ENCODE measurements around the gene PDE1C.

PDE1C gene

DNA sequence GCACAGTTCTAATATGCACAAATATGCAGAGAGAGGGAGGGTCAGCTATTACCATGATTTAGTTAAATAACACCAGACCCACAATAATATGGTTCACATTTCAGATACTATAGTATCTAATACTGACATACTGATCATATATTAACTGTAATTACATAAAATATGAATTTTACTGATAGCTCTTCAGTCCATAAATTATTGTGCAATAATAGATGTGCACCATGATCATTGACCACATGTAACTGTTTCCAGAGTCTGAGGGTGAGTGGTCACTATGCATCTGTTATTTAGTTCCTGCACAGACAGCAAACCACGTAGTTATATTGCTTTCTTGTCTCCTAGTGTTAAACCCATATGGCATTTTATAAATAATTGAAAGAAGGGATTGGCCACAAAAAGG is 353.9 kb downstream of the PDE1C start:
- ChIA-PET CTCF (no interaction called here), POLR2A (no interaction called here)
- DNase-seq (ENCODE audit: extremely low spot score), result no peak
- no peak for TF ChIP-seq BHLHE40 (IDR thresholded peaks at IDR 0.05; ENCODE audit: borderline replicate concordance)

DNA sequence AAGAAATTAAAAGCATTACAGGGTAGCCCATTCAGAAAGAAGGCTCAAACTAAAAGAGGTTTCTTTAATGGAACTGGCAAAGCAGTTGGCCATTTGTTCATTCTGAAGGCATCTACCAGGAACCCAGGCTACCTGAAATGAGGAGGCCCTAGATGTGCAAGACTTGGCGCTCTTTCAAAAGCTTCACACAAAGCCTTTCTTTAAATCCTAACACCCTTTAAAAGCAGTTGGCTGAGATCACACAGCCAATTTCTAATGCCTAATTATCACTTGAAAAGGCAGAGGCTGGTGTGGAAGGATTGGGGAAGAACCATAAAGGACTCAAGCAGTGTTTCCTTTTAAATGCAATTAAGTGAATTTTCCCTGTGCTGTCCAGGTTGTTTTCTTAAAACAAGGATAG is 360.0 kb downstream of the PDE1C start:
- CTCF ChIA-PET, result no interaction called here
- TF ChIP-seq SUZ12 (IDR thresholded peaks at IDR 0.05) (no peak), FOXK2 (IDR thresholded peaks at IDR 0.05) (no peak), ARNT (IDR thresholded peaks at IDR 0.05) (no peak), L3MBTL2 (conservative IDR thresholded peaks at IDR 0.05) (no peak), FOXM1 (IDR thresholded peaks at IDR 0.05; ENCODE audit: borderline replicate concordance) (no peak), CTBP1 (IDR thresholded peaks at IDR 0.05; ENCODE audit: borderline replicate concordance) (no peak)
- TF ChIP-seq, protein P1, sequence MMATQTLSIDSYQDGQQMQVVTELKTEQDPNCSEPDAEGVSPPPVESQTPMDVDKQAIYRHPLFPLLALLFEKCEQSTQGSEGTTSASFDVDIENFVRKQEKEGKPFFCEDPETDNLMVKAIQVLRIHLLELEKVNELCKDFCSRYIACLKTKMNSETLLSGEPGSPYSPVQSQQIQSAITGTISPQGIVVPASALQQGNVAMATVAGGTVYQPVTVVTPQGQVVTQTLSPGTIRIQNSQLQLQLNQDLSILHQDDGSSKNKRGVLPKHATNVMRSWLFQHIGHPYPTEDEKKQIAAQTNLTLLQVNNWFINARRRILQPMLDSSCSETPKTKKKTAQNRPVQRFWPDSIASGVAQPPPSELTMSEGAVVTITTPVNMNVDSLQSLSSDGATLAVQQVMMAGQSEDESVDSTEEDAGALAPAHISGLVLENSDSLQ (IDR thresholded peaks at IDR 0.05), result no peak
- POLR2A ChIA-PET, result no interaction called here
- no peak for DNase-seq (ENCODE audit: extremely low spot score)

GRCh38 chr7:31707089-31707488 is 363.1 kb downstream of the PDE1C start:
- ChIA-PET POLR2A (no interaction called here), CTCF (interaction anchor here (1.0 kb wide), 1 partner anchor 11 kb away, joined by 3 read pairs; no protein-coding TSS in a partner anchor)
- no peak for DNase-seq (ENCODE audit: extremely low spot score)
- no peak for TF ChIP-seq FOXA1 (IDR thresholded peaks at IDR 0.05)
- no peak for TF ChIP-seq L3MBTL2 (conservative IDR thresholded peaks at IDR 0.05)
- TF ChIP-seq FOXK2 (IDR thresholded peaks at IDR 0.05), result no peak
- no peak for TF ChIP-seq TARDBP (IDR thresholded peaks at IDR 0.05)
- no peak for TF ChIP-seq CTBP1 (IDR thresholded peaks at IDR 0.05; ENCODE audit: borderline replicate concordance)
- TF ChIP-seq FOXM1 (IDR thresholded peaks at IDR 0.05; ENCODE audit: borderline replicate concordance), result no peak
- no peak for TF ChIP-seq SUZ12 (IDR thresholded peaks at IDR 0.05)
- no peak for TF ChIP-seq LEF1 (IDR thresholded peaks at IDR 0.05; ENCODE audit: borderline replicate concordance)
- TF ChIP-seq SP1 (IDR thresholded peaks at IDR 0.05), result no peak
- TF ChIP-seq ELF4 (IDR thresholded peaks at IDR 0.05), result no peak
- TF ChIP-seq ZNF384 (IDR thresholded peaks at IDR 0.05), result no peak
- TF ChIP-seq BHLHE40 (IDR thresholded peaks at IDR 0.05; ENCODE audit: borderline replicate concordance), result no peak

DNA sequence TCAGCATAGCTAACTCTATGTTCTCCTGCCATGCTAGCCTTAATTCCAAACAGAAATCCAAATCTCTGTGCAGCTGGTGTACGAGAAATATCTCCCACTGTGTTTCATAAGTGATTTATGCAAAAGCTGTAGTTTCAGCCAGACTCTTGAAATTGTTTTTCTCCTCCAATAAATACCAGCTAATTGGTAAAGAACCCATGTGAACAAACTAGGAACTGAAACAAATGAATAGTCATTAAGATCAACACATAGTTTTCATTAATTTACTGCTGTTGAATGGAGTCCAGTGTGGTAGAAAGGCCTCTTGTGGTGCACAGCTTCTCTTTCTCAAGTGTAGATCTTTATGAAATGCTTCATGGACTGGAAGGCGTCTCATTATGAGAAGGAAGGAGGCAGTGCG is 364.8 kb downstream of the PDE1C start:
- TF ChIP-seq FOXA1 (IDR thresholded peaks at IDR 0.05), result no peak
- CTCF ChIA-PET, result no interaction called here
- POLR2A ChIA-PET, result no interaction called here
- no peak for DNase-seq (ENCODE audit: extremely low spot score)

DNA sequence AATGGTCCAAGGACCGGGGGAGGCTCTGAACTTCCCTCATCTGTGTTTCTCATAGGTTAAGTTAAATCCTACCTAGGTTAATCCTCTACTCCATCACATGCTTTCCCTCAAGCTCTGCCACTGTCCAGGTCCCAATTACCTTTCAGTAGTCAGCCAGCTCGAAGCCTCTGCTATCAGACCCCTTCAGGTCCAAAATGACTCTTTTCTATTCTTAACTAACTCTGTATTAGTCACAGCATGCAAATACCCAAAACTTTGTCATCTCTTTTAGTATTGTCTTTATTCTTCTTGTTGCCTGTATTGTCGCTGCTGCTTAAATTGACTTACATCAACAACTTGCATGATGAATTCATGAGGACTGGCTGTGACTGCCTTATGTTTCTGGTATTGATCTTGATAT is 367.9 kb downstream of the PDE1C start:
- no peak for TF ChIP-seq ZNF384 (IDR thresholded peaks at IDR 0.05)
- no peak for TF ChIP-seq BHLHE40 (IDR thresholded peaks at IDR 0.05; ENCODE audit: borderline replicate concordance)
- TF ChIP-seq SP1 (IDR thresholded peaks at IDR 0.05), result no peak
- TF ChIP-seq FOXA1 (IDR thresholded peaks at IDR 0.05), result no peak
- TF ChIP-seq, protein P1 (IDR thresholded peaks at IDR 0.05), result no peak
- no peak for TF ChIP-seq FOXM1 (IDR thresholded peaks at IDR 0.05; ENCODE audit: borderline replicate concordance)
- no peak for TF ChIP-seq LEF1 (IDR thresholded peaks at IDR 0.05; ENCODE audit: borderline replicate concordance)
- no peak for TF ChIP-seq SUZ12 (IDR thresholded peaks at IDR 0.05)
- TF ChIP-seq ARNT (IDR thresholded peaks at IDR 0.05), result no peak
- no peak for TF ChIP-seq CTBP1 (IDR thresholded peaks at IDR 0.05; ENCODE audit: borderline replicate concordance)
- TF ChIP-seq FOXK2 (IDR thresholded peaks at IDR 0.05), result no peak
- TF ChIP-seq HDGF (IDR thresholded peaks at IDR 0.05; ENCODE audit: borderline replicate concordance), result no peak
- no peak for TF ChIP-seq L3MBTL2 (conservative IDR thresholded peaks at IDR 0.05)
- TF ChIP-seq ELF4 (IDR thresholded peaks at IDR 0.05), result no peak
- no peak for TF ChIP-seq TARDBP (IDR thresholded peaks at IDR 0.05)
- TF ChIP-seq NFRKB (IDR thresholded peaks at IDR 0.05), result no peak
- DNase-seq (ENCODE audit: extremely low spot score), result no peak
- POLR2A ChIA-PET, result no interaction called here
- CTCF ChIA-PET, result no interaction called here
